Cerebellar cortex (tissue), 1 donor: ENCODE results near the gene DAB1.
"Not testable (repeated sequence)": the region's sequence is repeated elsewhere in the genome, so short reads cannot be mapped to it uniquely, and the experiment has no call there.

Experiments
- DNase-seq: peaks from one replicate; pipeline ENCODE4 v3.0.0-alpha.2; 2015; ENCODE audit warnings: low spot score

The DAB1 gene

DNA sequence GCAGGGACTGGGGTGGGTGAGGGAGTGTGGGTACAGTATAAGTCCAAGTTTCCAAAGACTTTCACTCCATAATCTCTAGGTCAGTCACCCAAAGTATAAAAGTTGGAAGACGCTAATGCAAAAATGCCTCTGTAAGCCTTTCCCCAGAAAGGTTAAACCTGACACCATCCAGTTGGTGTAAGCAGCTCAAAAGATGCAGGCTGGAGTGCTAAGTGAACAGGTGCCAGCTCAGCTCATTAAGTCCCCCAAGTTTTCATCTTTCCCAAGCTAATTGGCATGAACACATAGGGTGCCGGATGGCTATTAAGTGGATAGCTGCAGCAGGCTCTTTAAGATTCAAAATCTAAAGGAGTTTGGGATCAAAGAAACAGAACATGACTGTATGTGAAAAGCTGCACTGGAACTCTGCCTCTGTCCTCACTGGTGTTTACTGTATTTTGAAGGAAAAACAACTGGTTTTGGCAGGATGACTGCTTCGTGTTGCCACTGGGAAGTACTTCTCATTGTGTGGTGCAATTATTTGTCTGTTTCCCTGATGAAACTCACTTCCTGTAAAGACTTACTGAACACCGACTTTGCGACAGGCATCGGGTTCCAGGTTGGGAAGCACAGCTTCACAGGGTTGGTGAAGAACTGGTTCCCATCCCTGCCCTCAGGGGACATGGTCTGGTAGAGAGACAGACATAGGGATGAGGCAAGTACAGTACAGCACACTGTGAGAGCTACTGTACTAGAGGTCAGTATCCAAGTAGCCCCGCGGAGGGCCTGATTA, 152.7 kb downstream of the DAB1 start:
- DNase-seq = no peak

GRCh38 chr1:57269630-57270225, 154.1 kb downstream of the DAB1 start:
- DNase-seq = peak; percentile 67

GRCh38 chr1:57265104-57265503, 158.8 kb downstream of the DAB1 start:
- DNase-seq = no peak

DNA sequence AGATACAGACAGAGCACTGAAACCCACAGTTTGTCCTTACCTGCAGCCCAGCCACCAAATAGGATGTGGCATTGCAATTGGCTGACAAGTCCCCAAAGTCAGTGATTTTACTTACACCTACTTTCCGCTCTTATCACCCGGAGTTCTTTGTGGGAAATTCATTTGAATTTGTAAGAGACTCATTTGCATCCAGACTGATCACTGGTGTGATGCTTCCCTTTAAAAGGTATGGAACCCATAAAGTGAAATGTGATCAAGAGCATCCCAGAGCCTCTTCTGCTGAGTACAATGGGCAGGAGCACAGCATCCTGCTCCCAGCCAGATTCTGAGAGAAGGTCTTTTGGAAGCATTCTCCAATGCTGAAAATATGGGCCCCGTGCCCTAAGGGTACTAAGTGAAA, 161.4 kb downstream of the DAB1 start:
- DNase-seq = no peak

DNA sequence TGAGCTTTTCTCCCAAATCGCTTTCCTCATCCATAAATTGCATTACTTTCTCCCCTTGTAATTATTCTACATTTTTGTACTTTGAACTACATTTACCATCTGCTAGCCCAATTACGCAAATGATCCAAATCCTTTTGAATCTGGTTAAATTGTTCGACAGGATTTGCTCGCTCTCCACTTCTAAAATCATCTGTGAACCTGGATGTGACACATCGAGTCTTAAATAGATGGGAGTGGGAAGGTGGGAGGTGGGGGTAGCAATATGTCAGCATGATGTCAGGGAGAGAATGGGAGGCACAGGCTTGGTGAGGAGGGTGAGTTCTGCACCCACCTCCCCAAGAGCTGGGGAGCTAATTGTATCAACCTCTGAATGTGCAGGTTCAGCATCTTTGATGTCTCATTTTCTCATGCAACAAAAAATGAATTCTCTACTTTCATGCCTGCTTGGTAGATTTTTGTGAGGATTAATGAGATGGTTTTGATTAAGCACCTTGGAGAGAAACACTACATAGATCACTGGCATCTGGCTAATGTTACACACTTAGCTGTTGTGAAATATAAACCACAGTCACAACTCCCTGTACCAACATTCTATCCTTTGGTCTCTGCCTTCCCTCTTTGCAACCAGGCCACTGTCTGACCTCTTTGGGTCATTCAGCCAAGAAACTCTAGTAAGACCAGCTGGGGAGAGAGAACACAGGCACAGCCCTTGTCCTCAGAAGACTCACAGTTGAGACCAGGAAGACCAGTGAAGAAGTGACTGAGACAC, 165.1 kb downstream of the DAB1 start:
- no peak for DNase-seq

DNA sequence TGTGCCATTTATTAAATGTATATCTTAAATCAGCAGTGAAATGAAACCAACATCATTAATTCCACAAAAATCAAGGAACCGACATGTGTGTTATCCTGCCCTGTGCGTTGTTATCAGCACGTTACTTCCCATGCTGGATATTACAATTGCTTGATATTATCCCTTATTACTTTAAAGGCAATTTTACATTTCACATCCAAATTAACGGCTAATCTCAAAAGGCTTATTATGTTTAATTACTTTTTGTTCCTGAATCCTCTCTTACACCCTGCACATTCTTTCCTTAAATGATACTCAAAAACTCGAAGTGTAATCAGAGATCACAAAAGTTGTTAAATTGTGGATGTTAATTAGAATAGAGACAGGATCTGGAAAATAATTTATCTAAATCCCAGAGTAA, 167.9 kb downstream of the DAB1 start:
- no peak for DNase-seq

DNA sequence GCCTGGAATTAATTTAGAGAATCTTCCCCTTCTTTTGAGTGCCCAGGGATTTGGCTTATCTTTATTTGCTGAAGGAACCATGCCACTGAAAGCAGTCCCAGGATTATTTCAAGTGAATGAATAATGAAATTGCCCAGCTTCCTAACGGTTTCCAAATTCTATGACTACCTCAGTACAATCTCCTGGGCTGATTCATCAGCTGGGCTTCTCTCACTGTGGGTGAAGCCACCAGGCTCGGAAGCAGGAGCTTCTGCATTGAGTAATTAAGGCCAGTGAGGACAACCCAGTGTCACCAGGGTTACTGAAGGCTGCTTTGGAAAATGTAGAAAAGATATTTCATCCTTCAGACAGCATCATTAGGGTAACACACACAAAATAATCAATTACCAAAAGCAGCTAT, 169.8 kb downstream of the DAB1 start:
- DNase-seq = peak; percentile 44

DNA sequence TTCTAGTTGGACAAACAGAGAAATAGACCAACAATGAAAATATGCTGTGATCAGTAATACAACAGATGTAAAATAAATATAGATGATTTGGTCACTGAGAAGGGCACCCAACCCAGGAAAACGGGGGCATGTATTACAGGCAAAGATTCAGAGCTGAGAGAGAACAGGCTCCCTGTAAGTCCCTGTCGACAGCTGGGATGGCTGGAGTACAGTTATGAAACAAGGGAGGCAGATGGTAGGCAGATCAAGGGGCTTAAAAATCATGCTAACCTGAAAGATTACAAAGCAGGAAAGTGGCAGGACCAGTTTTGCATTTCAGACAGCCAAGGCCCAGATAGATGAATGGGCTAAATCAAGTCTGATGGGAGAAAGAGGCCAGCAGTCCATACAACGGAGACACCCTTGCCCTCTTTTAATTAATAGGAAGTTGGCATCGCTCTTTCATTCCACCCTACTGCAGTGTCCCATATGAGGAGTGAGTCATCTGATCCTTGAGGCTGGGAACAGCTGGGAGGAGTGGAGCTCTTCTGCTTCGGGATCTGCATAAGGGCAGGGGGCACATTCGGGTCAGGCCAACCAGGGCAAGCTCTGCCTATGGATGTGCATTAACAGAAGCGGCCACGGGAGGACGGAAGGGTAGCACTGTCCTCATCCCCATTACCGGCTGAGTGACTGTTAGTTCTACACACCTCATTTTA, 171.1 kb downstream of the DAB1 start:
- peak; percentile 67 for DNase-seq

GRCh38 chr1:57250021-57250420, 173.8 kb downstream of the DAB1 start:
- DNase-seq = no peak

- DNase-seq = no peak
Observed at GRCh38 chr1:57249511-57249910, 174.3 kb downstream of the DAB1 start.

- no peak for DNase-seq
Observed at GRCh38 chr1:57248830-57249229, 175.0 kb downstream of the DAB1 start.

- DNase-seq = no peak
Observed at GRCh38 chr1:57238233-57238781, 185.6 kb downstream of the DAB1 start.

DNA sequence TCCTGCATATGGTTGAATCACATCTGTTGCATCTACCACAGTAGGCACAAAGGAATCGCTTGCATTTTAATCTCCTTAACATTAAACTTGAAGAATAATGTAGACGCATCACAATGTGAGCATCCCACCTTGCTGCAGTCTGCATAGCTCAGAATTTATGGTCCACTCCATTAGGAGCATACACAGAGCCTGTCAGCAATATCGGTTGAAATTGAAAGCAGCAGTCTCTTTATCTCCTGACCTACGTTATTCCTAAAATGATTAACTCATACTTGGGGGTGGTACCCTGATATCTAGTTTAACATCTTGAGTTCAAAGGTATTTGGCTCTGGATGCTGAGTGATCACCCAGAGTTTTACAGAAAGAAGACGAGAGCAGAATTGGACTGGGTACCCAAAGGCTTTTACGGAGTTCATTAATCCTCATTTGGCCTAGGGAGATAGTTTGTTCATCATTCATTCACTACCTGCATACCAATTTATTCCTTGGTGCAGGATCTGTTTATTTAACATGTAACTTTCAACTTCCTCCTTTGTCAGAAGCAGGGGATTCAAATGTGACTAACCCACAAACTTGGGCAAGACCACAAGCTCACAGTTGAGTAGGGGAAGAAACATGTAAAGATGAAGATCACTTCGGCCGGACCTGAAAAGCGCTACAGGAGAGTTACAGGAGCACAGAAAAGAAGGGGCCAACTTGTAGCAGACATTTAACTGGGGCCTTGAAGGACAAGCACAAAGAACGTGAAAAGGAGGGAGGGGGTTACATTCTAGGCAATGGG, 187.9 kb downstream of the DAB1 start:
- DNase-seq = no peak

DNA sequence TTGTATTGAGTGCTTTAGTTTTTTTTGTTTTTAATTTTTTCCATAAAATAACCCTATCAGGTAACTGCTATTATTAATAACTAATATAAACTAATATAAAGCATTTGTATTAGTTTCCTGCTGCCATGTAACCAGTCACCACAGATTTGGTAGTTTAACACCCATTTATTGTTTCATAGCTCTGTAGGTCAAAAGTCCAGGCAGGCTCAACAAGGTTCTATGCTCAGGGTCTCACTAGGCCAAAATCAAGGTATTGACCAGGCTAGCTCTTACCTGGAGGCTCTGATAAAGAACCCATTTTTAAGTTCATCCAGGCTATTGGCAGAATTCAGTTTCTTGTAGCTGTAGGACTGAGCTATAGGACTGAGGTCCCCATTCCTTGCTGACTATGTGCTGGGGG, 189.4 kb downstream of the DAB1 start:
- no peak for DNase-seq

- DNase-seq = no peak
Observed at GRCh38 chr1:57232500-57232899, 191.4 kb downstream of the DAB1 start.

DNA sequence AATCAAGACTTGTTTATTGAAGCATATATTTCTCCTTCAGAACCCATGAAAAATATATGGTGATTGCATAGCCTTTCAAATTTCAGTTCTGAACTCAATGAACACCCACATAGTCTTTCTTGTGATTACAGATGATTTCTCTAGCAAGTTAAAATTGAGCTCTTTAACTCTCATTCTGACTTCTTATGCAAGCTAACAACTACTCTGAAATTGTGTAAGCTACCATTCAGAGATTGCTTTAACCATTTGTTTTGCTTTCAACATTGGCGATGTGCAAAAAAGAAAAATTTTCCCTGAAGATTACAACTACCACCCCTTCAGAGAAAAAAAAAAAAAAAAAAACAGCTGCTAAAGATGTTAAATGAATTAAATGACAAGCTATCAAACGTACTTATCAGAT, 193.9 kb downstream of the DAB1 start:
- DNase-seq = no peak

GRCh38 chr1:57229076-57229475, 194.8 kb downstream of the DAB1 start:
- DNase-seq = no peak

DNA sequence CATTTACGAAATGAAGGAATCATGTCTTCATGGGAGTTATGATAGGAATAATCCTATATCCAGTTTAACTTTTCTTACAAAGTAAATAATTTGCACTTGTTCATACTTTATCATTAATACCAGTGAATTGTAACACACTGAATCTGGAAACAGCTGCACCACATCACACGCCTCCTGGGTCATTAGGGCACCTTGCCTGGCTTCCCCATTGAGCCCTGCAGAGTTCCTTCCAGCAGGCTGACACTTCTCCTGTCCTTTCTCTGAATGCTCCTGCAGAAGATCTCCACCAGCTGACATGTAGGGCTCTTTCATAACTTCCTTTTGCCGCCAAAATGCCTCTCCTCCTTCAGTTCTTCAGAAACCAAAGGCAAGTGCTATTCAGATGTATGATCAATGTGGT, 201.1 kb downstream of the DAB1 start:
- DNase-seq = no peak

GRCh38 chr1:57222307-57222706, 201.6 kb downstream of the DAB1 start:
- no peak for DNase-seq

DNA sequence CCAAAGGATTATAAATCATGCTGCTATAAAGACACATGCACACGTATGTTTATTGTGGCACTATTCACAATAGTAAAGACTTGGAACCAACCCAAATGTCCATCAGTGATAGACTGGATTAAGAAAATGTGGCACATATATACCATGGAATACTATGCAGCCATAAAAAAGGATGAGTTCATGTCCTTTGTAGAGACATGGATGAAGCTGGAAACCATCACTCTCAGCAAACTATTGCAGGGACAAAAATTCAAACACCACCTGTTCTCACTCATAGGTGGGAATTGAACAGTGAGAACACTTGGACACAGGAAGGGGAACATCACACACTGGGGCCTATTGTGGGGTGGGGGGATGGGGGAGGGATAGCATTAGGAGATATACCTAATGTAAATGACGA, 203.0 kb downstream of the DAB1 start:
- DNase-seq = not testable (repeated sequence)

DNA sequence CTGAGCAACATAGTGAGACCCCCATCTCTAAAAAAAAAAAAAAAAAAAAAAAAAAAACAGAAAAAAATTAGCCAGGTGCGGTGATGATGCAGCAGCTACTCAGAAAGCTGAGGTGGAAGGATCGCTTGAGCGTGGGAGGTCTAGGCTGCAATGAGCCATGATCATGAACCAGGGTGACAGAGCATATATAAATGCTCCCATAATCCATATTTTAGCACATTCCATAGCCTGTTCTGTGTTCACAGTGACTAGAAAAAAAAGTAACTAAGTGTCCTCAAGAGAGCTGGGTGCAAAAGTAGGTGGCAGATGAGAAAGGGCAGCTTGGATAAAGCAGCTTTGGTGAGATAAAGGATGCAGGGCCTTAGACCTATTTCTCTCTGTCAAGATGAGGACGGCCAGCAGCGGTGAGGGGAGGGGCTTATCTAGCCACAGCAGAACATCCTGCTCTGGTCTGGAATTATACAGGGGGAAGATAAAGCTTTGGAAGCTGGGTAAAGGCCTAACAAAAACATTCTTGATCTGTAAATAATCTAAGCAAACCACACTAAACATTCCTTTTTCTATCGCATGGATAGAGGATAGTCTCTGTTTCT, 205.3 kb downstream of the DAB1 start:
- no peak for DNase-seq
